Measurements from ENCODE around the gene THADA.

The THADA gene

GRCh38 chr2:43356774-43357173 is 239.1 kb downstream of the THADA start:
- no peak for TF ChIP-seq CTCF (IDR thresholded peaks at IDR 0.05; ENCODE audit: low read depth, low read length)
- H3K4me3 ChIP-seq (ENCODE audit: low read depth, low read length): no peak overlapping the region

DNA sequence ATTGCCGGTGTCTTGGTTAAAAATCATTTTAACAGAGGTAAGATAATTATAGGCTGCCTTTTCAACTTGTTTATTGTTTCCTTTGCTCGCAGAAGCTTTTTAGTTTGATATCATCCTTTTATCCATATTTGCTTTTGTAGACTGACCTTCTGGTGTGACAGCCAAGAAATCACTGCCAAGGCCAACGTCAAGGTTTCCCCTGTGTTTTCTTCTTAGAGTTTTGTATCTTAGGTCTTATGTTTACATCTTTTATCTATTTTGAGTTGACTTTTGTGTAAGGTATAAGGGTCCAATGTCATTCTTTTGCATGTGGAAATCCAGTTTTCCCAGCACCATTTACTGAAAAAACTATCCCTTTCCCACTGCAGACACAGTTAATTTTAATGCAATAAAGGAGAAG is 240.4 kb downstream of the THADA start:
- TF ChIP-seq CTCF (IDR thresholded peaks at IDR 0.05; ENCODE audit: low read depth, low read length): no peak

GRCh38 chr2:43349904-43350303 is 245.9 kb downstream of the THADA start:
- TF ChIP-seq CTCF (IDR thresholded peaks at IDR 0.05; ENCODE audit: low read depth, low read length): no peak
- no peak overlapping the region for H3K4me3 ChIP-seq (ENCODE audit: low read depth, low read length)

More for the DNA sequence above, 240.4 kb downstream of the THADA start:
- H3K4me3 ChIP-seq (ENCODE audit: low read depth, low read length): no peak overlapping the region

DNA sequence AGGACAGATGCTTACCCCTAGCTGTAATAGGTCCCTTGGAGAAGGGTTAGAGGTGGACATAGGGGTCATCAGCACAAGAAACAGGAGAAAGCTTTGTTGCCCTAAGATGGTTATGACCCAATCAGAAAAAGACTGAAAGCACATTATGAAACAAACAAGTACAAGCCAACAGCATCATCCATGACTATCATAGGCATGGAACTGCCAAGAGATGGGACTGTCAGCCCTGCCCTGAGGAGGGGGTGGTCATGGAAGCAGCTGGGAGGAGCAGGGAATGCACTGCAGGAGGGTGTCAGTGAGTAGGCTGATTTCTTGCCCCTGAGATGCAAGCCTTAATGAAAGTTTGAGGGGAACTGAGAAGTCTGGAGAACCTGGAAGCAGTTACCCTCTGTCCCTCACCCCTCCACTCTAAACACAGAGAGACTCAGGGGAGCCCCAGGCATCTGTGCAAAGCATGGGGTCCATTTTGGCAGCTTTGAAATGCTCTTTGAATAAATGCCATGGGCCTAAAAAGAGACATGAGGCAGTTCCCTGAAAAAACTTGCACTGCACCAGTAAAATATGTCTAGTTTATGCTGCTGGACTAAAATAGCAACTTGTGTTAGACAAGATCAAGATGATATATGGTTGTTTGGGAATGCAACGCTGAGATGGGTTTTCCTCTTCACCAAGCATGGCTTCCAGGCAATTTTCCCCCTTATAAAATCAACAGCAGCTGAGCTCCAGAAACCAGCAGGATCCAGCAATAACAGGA is 246.8 kb downstream of the THADA start:
- no peak overlapping the region for H3K4me3 ChIP-seq (ENCODE audit: low read depth, low read length)
- TF ChIP-seq CTCF (IDR thresholded peaks at IDR 0.05; ENCODE audit: low read depth, low read length): no peak

- TF ChIP-seq CTCF (IDR thresholded peaks at IDR 0.05; ENCODE audit: low read depth, low read length): no peak
- no peak overlapping the region for H3K4me3 ChIP-seq (ENCODE audit: low read depth, low read length)
These were observed 248.1 kb downstream of the THADA start for GRCh38 chr2:43347746-43348145.

GRCh38 chr2:43346602-43347567 is 249.0 kb downstream of the THADA start:
- H3K4me3 ChIP-seq (ENCODE audit: low read depth, low read length): no peak overlapping the region

More at GRCh38 chr2:43346602-43347567, 249.0 kb downstream of the THADA start:
- no peak for TF ChIP-seq CTCF (IDR thresholded peaks at IDR 0.05; ENCODE audit: low read depth, low read length)
